WTC11 (cell line): ENCODE data around the gene GALNT3. TPM values are rescaled to one million over a fixed set of nuclear protein-coding genes. Genes with fewer than 3 reads are reported as not detected.

Experiments
- ATAC-seq: fragments of 200-7000 bp; cut with Tn5 transposase; 2 replicates; pipeline ENCODE4 v1.10.0; 2021; ENCODE audit warnings: mild to moderate bottlenecking, moderate library complexity
- CTCF ChIA-PET: fragments of 300-600 bp; sonication (Branson Sonifier 250); formaldehyde crosslinking; loops from one replicate; lab custom pipeline; 2021; ENCODE audit warnings: antibody characterized with exemption; lab: Charles Lee
- POLR2A ChIA-PET: fragments of 350-600 bp; sonication (Branson Sonifier 250); formaldehyde crosslinking; loops from one replicate; lab custom pipeline; 2021; ENCODE audit warnings: antibody characterized with exemption; lab: Charles Lee
- DNase-seq: peaks from one replicate; pipeline ENCODE4 v3.0.0; 2021; ENCODE audit warnings: low spot score
- H3K27ac Mint-ChIP-seq: 2 replicates; pipeline ENCODE4 v1.8.0; 2021; ENCODE audit warnings: mixed read lengths
- H3K27me3 Mint-ChIP-seq: 2 replicates; pipeline ENCODE4 v1.8.0; 2021; ENCODE audit warnings: low read depth, mild to moderate bottlenecking, moderate library complexity, mixed read lengths
- H3K36me3 Mint-ChIP-seq: 2 replicates; pipeline ENCODE4 v1.8.0; 2021; ENCODE audit warnings: mixed read lengths
- H3K4me1 Mint-ChIP-seq: 2 replicates; pipeline ENCODE4 v1.8.0; 2022; ENCODE audit warnings: mixed read lengths
- H3K4me3 Mint-ChIP-seq: 2 replicates; pipeline ENCODE4 v1.8.0; 2021; ENCODE audit warnings: mild to moderate bottlenecking, moderate library complexity, mixed read lengths
- H3K9me3 Mint-ChIP-seq: 2 replicates; pipeline ENCODE4 v1.8.0; 2021; ENCODE audit warnings: mixed read lengths
- CBFB ChIP-seq: sonication (generic); formaldehyde crosslinking; IDR thresholded peaks from 2 replicates; pipeline ENCODE4 v1.8.1; 2022; ENCODE audit warnings: mild to moderate bottlenecking, low read depth, missing genetic modification reagents
- CREB1 ChIP-seq: sonication (generic); formaldehyde crosslinking; IDR thresholded peaks from 2 replicates; pipeline ENCODE4 v1.8.0; 2023; ENCODE audit warnings: mild to moderate bottlenecking, missing genetic modification reagents
- GABPB1 ChIP-seq: sonication (generic); formaldehyde crosslinking; IDR thresholded peaks from 2 replicates; pipeline ENCODE4 v1.8.1; 2023; ENCODE audit warnings: mild to moderate bottlenecking, missing genetic modification reagents
- IRF2 ChIP-seq: sonication (generic); formaldehyde crosslinking; IDR thresholded peaks from 2 replicates; pipeline ENCODE4 v1.8.0; 2022; ENCODE audit warnings: low read depth, missing genetic modification reagents, borderline replicate concordance
- JUN ChIP-seq: sonication (generic); formaldehyde crosslinking; IDR thresholded peaks from 2 replicates; pipeline ENCODE4 v1.8.0; 2023; ENCODE audit warnings: mild to moderate bottlenecking, missing genetic modification reagents
- KAT7 ChIP-seq: sonication (generic); formaldehyde crosslinking; IDR thresholded peaks from 2 replicates; pipeline ENCODE4 v1.8.1; 2023; ENCODE audit warnings: missing genetic modification reagents, mild to moderate bottlenecking, borderline replicate concordance
- NFE2L1 ChIP-seq: sonication (generic); formaldehyde crosslinking; IDR thresholded peaks from 2 replicates; pipeline ENCODE4 v1.8.1; 2023; ENCODE audit warnings: missing genetic modification reagents
- NR1H2 ChIP-seq: sonication (generic); formaldehyde crosslinking; IDR thresholded peaks from 2 replicates; pipeline ENCODE4 v1.9.0; 2021; ENCODE audit warnings: mild to moderate bottlenecking, moderate library complexity, missing genetic modification reagents
- SP1 ChIP-seq: sonication (generic); formaldehyde crosslinking; conservative IDR thresholded peaks from 2 replicates; pipeline ENCODE4 v1.8.1; 2022; ENCODE audit warnings: missing genetic modification reagents
- TCF7 ChIP-seq: sonication (generic); formaldehyde crosslinking; IDR thresholded peaks from 2 replicates; pipeline ENCODE4 v1.8.0; 2022; ENCODE audit warnings: mild to moderate bottlenecking, low read depth, missing genetic modification reagents, moderate library complexity
- TEAD1 ChIP-seq: sonication (generic); formaldehyde crosslinking; IDR thresholded peaks from 2 replicates; pipeline ENCODE4 v1.8.0; 2022; ENCODE audit warnings: mild to moderate bottlenecking, missing genetic modification reagents
- total RNA-seq: library from RNA; stranded (reverse); gene quantifications from 3 replicates; pipeline ENCODE4 v1.2.3, GENCODE V29; 2021
- TF ChIP-seq, protein P1 (sequence below): sonication (generic); formaldehyde crosslinking; IDR thresholded peaks from 2 replicates; pipeline ENCODE4 v1.8.0; 2022; ENCODE audit warnings: mild to moderate bottlenecking, missing genetic modification reagents
- TF ChIP-seq, protein P2 (sequence below): sonication (generic); formaldehyde crosslinking; IDR thresholded peaks from 2 replicates; pipeline ENCODE4 v1.8.1; 2022; ENCODE audit warnings: mild to moderate bottlenecking, moderate library complexity, missing genetic modification reagents
- TF ChIP-seq, protein P3 (sequence below): sonication (generic); formaldehyde crosslinking; IDR thresholded peaks from 2 replicates; pipeline ENCODE4 v1.8.0; 2022; ENCODE audit warnings: mild to moderate bottlenecking, missing genetic modification reagents
- TF ChIP-seq, protein P4 (sequence below): fragments of 250-450 bp; sonication (Bioruptor Pico); IDR thresholded peaks from 2 replicates; pipeline ENCODE4 v1.8.0; 2021; ENCODE audit warnings: mild to moderate bottlenecking
- TF ChIP-seq, protein P5 (sequence below): sonication (generic); formaldehyde crosslinking; IDR thresholded peaks from 2 replicates; pipeline ENCODE4 v1.8.0; 2022; ENCODE audit warnings: missing genetic modification reagents
- TF ChIP-seq, protein P6 (sequence below): fragments of 250-450 bp; sonication (Bioruptor Pico); IDR thresholded peaks from 2 replicates; pipeline ENCODE4 v2.1.2; 2022; ENCODE audit warnings: mild to moderate bottlenecking, moderate library complexity
- TF ChIP-seq, protein P7 (sequence below): fragments of 200-600 bp; IDR thresholded peaks from 2 replicates; pipeline ENCODE4 v1.8.0; 2022; ENCODE audit warnings: antibody characterized with exemption

The GALNT3 gene
- total RNA-seq, 1 experiment from 2014 or later = 19.4 TPM

DNA sequence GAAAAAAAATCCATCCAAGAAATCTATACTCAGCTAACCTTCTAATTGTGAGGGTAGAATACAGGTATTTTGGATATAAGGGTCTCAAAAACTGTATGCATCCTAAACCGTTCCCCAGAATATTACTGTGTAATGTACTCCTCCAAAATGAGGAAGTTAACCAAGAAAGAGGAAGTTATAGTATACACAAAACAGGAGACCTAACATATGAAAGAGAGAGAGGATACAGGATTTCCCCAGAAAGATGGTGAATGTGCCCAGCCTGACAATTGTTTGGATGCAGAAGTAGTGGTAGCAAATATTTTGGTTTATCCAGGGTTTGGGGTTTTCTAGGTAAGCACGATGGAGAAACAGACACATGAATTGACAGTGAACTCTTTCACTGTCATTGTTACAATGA is 50.6 kb downstream of the GALNT3 start:
- Mint-ChIP-seq H3K4me1 (no peaks in the 10 kb centered on the region), H3K27ac (no peak overlapping the region; the same call in 1 of the 2 replicates), H3K9me3 (peaks cover 6% of the 10 kb centered on the region), H3K4me3 (no peak overlapping the region)
- ATAC-seq = no peak
- CTCF ChIA-PET = interaction anchor here (1.2 kb wide), 1 partner anchor 19 kb away, joined by 3 read pairs; no protein-coding TSS in a partner anchor
- POLR2A ChIA-PET = interaction anchor here (0.7 kb wide), 1 partner anchor 35 kb away, joined by 3 read pairs; no protein-coding TSS in a partner anchor
- TF ChIP-seq, protein P1, sequence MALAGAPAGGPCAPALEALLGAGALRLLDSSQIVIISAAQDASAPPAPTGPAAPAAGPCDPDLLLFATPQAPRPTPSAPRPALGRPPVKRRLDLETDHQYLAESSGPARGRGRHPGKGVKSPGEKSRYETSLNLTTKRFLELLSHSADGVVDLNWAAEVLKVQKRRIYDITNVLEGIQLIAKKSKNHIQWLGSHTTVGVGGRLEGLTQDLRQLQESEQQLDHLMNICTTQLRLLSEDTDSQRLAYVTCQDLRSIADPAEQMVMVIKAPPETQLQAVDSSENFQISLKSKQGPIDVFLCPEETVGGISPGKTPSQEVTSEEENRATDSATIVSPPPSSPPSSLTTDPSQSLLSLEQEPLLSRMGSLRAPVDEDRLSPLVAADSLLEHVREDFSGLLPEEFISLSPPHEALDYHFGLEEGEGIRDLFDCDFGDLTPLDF = no peak
- TF ChIP-seq NFE2L1 (CRISPR knock-in tag) (no peak), CBFB (CRISPR knock-in tag) (no peak), NR1H2 (CRISPR knock-in tag) (no peak), CREB1 (CRISPR knock-in tag) (no peak), JUN (CRISPR knock-in tag) (no peak)
- TF ChIP-seq, protein P2, sequence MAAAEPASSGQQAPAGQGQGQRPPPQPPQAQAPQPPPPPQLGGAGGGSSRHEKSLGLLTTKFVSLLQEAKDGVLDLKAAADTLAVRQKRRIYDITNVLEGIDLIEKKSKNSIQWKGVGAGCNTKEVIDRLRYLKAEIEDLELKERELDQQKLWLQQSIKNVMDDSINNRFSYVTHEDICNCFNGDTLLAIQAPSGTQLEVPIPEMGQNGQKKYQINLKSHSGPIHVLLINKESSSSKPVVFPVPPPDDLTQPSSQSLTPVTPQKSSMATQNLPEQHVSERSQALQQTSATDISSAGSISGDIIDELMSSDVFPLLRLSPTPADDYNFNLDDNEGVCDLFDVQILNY (CRISPR knock-in tag) = no peak
- TF ChIP-seq, protein P3, sequence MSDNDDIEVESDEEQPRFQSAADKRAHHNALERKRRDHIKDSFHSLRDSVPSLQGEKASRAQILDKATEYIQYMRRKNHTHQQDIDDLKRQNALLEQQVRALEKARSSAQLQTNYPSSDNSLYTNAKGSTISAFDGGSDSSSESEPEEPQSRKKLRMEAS (CRISPR knock-in tag) = no peak
- TF ChIP-seq, protein P4, sequence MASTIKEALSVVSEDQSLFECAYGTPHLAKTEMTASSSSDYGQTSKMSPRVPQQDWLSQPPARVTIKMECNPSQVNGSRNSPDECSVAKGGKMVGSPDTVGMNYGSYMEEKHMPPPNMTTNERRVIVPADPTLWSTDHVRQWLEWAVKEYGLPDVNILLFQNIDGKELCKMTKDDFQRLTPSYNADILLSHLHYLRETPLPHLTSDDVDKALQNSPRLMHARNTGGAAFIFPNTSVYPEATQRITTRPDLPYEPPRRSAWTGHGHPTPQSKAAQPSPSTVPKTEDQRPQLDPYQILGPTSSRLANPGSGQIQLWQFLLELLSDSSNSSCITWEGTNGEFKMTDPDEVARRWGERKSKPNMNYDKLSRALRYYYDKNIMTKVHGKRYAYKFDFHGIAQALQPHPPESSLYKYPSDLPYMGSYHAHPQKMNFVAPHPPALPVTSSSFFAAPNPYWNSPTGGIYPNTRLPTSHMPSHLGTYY = no peak
- TF ChIP-seq, all 79 proteins: peak for 0
- Mint-ChIP-seq H3K36me3 (peaks cover 28% of the 10 kb centered on the region), H3K27me3 (no peaks in the 10 kb centered on the region)
- DNase-seq = no peak

DNA sequence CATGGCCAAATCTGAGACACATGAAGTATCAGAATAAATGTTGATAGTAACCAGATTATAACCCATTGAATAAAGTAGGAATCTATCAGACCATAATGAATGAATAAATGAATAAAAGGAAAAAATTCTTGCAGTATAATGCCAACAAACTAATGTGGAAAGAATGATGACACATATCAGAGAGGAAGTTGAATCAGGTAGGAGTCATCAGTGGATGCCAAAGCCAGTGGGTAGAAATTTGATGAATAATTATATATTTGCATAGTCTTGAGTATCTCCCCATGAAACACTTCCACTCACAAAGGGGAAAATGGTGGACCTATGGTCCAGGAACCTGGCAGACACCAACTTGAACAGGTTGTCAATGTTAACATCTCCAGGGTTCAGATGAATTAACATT is 68.6 kb downstream of the GALNT3 start:
- Mint-ChIP-seq H3K27ac (no peak overlapping the region), H3K4me1 (peaks cover 7% of the 10 kb centered on the region), H3K36me3 (no peaks in the 10 kb centered on the region), H3K4me3 (no peak overlapping the region), H3K27me3 (no peaks in the 10 kb centered on the region; the same call in 1 of the 2 replicates), H3K9me3 (no peaks in the 10 kb centered on the region; the same call in 1 of the 2 replicates)
- TF ChIP-seq SP1 (no peak), GABPB1 (CRISPR knock-in tag) (no peak), KAT7 (CRISPR knock-in tag) (no peak), TCF7 (CRISPR knock-in tag) (no peak), IRF2 (CRISPR knock-in tag) (no peak), TEAD1 (CRISPR knock-in tag) (no peak), CBFB (CRISPR knock-in tag) (no peak)
- TF ChIP-seq, protein P5, sequence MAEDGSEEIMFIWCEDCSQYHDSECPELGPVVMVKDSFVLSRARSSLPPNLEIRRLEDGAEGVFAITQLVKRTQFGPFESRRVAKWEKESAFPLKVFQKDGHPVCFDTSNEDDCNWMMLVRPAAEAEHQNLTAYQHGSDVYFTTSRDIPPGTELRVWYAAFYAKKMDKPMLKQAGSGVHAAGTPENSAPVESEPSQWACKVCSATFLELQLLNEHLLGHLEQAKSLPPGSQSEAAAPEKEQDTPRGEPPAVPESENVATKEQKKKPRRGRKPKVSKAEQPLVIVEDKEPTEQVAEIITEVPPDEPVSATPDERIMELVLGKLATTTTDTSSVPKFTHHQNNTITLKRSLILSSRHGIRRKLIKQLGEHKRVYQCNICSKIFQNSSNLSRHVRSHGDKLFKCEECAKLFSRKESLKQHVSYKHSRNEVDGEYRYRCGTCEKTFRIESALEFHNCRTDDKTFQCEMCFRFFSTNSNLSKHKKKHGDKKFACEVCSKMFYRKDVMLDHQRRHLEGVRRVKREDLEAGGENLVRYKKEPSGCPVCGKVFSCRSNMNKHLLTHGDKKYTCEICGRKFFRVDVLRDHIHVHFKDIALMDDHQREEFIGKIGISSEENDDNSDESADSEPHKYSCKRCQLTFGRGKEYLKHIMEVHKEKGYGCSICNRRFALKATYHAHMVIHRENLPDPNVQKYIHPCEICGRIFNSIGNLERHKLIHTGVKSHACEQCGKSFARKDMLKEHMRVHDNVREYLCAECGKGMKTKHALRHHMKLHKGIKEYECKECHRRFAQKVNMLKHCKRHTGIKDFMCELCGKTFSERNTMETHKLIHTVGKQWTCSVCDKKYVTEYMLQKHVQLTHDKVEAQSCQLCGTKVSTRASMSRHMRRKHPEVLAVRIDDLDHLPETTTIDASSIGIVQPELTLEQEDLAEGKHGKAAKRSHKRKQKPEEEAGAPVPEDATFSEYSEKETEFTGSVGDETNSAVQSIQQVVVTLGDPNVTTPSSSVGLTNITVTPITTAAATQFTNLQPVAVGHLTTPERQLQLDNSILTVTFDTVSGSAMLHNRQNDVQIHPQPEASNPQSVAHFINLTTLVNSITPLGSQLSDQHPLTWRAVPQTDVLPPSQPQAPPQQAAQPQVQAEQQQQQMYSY (CRISPR knock-in tag) = no peak
- TF ChIP-seq, protein P4 = no peak
- TF ChIP-seq, protein P6, sequence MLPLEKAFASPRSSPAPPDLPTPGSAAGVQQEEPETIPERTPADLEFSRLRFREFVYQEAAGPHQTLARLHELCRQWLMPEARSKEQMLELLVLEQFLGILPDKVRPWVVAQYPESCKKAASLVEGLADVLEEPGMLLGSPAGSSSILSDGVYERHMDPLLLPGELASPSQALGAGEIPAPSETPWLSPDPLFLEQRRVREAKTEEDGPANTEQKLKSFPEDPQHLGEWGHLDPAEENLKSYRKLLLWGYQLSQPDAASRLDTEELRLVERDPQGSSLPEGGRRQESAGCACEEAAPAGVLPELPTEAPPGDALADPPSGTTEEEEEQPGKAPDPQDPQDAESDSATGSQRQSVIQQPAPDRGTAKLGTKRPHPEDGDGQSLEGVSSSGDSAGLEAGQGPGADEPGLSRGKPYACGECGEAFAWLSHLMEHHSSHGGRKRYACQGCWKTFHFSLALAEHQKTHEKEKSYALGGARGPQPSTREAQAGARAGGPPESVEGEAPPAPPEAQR = no peak
- TF ChIP-seq, protein P7, sequence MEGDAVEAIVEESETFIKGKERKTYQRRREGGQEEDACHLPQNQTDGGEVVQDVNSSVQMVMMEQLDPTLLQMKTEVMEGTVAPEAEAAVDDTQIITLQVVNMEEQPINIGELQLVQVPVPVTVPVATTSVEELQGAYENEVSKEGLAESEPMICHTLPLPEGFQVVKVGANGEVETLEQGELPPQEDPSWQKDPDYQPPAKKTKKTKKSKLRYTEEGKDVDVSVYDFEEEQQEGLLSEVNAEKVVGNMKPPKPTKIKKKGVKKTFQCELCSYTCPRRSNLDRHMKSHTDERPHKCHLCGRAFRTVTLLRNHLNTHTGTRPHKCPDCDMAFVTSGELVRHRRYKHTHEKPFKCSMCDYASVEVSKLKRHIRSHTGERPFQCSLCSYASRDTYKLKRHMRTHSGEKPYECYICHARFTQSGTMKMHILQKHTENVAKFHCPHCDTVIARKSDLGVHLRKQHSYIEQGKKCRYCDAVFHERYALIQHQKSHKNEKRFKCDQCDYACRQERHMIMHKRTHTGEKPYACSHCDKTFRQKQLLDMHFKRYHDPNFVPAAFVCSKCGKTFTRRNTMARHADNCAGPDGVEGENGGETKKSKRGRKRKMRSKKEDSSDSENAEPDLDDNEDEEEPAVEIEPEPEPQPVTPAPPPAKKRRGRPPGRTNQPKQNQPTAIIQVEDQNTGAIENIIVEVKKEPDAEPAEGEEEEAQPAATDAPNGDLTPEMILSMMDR = no peak
- TF ChIP-seq, protein P2 (CRISPR knock-in tag) = no peak
- no peak for ATAC-seq
- CTCF ChIA-PET = no interaction called here
- POLR2A ChIA-PET = no interaction called here
- DNase-seq = no peak
